Bronchial epithelial cell (primary cell): ENCODE results near the gene ZNF407. TPM values are rescaled to one million over a fixed set of nuclear protein-coding genes. Genes with fewer than 3 reads are reported as not detected.

ENCODE experiments used
- DNase-seq: peaks from one replicate; pipeline ENCODE4 v3.0.0-alpha.2; 2010; ENCODE audit warnings: low read depth
- FAIRE-seq: peaks from 2 replicates; lab custom pipeline; 2011; peaks lifted over from hg19 to GRCh38; lab: Jason Lieb, UNC
- H3K27me3 ChIP-seq: 2 replicates; pipeline ENCODE4 v1.5.1; 2011; ENCODE audit warnings: low read length; ENCODE audit not compliant: control insufficient read depth, insufficient read depth
- H3K36me3 ChIP-seq: 2 replicates; pipeline ENCODE4 v1.5.1; 2011; ENCODE audit warnings: low read length; ENCODE audit not compliant: control insufficient read depth, insufficient read depth
- H3K4me3 ChIP-seq: 2 replicates; pipeline ENCODE4 v1.5.1; 2011; ENCODE audit warnings: mild to moderate bottlenecking, low read depth, low read length, control low read depth
- total RNA-seq: library from RNA; depleted of rRNA; stranded (reverse); fragments of >200 nt; gene quantifications from 2 replicates; pipeline ENCODE4 v1.2.1, GENCODE V29; 2014
- TF ChIP-seq, protein P1 (sequence below): IDR thresholded peaks from 2 replicates; pipeline ENCODE4 v1.5.1; 2011; ENCODE audit warnings: mild to moderate bottlenecking, moderate library complexity, low read length, control low read depth, inconsistent platforms; ENCODE audit not compliant: insufficient read depth, severe bottlenecking

ZNF407 gene
- total RNA-seq, 1 donor from 2014 or later, result 10.0 TPM

DNA sequence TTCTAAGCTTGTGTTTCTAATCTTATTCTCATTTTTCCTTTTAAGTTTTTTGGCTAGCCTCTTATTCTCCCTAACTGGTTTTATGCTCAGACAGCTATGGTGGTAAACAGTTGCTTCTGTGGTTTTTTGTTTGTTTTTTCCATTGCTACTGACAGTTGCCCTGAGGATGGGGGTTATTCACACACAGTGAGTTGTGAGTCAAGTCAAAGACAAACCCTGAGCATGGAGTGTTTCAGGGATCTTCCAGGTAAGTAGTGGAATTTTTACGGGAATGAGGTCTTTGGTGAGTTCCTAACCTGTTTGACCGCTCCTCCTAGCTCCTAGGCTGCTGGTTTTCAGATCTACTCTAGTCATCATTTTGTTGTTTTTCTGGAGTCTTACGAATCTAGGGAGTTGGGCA is 162.8 kb downstream of the ZNF407 start:
- peak; percentile 29 for DNase-seq
- no peaks in the 10 kb centered on the region for H3K36me3 ChIP-seq

DNA sequence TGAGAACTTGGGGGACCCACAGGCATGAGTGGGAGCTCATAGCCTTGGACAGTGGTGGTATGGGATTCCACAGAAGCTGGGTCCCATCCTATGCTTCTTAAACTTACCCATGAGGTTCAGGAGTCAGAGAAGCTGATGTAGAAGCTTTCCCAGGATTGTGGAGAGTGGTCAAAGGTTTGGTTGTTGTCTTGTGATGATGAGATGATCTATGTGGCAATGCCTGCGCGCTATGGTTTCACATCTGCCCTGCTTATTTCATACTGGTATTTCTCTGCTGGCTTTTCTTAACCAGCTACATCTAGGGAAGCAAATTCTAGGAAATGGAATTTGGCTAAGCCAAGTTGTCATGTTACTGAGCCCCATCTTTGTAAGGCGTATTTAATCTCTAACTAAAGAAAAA is 168.6 kb downstream of the ZNF407 start:
- DNase-seq (no peak), FAIRE-seq (no peak)
- TF ChIP-seq, protein P1, sequence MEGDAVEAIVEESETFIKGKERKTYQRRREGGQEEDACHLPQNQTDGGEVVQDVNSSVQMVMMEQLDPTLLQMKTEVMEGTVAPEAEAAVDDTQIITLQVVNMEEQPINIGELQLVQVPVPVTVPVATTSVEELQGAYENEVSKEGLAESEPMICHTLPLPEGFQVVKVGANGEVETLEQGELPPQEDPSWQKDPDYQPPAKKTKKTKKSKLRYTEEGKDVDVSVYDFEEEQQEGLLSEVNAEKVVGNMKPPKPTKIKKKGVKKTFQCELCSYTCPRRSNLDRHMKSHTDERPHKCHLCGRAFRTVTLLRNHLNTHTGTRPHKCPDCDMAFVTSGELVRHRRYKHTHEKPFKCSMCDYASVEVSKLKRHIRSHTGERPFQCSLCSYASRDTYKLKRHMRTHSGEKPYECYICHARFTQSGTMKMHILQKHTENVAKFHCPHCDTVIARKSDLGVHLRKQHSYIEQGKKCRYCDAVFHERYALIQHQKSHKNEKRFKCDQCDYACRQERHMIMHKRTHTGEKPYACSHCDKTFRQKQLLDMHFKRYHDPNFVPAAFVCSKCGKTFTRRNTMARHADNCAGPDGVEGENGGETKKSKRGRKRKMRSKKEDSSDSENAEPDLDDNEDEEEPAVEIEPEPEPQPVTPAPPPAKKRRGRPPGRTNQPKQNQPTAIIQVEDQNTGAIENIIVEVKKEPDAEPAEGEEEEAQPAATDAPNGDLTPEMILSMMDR, result no peak
- Histone ChIP-seq H3K36me3 (no peaks in the 10 kb centered on the region), H3K27me3 (no peaks in the 10 kb centered on the region), H3K4me3 (no peak overlapping the region)

More for the DNA sequence above, 162.8 kb downstream of the ZNF407 start:
- no peaks in the 10 kb centered on the region for H3K27me3 ChIP-seq
- no peak overlapping the region for H3K4me3 ChIP-seq
- no peak for FAIRE-seq
- TF ChIP-seq, protein P1, result no peak

DNA sequence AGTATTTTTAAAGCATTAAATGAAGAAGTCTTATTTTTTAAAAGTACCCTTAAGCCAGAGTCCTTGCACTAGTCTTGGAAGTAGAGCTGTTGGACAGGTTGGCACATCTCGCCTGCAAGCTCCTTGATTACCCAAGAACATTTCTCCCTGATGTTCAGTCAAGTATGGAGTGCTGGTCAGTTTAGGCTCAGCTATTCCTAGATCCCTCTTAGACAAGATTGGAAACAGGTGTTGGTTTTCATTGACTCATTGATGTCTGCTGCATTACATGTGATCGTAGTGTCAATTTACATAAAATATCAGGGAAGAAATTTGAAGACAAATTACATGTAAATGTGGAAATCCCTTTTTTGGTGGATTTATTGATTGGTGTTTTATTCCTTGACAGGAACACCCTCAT is 170.4 kb downstream of the ZNF407 start:
- H3K4me3 ChIP-seq, result no peak overlapping the region
- H3K27me3 ChIP-seq, result no peaks in the 10 kb centered on the region
- DNase-seq (no peak), FAIRE-seq (no peak)
- TF ChIP-seq, protein P1, result no peak
- H3K36me3 ChIP-seq, result no peaks in the 10 kb centered on the region

DNA sequence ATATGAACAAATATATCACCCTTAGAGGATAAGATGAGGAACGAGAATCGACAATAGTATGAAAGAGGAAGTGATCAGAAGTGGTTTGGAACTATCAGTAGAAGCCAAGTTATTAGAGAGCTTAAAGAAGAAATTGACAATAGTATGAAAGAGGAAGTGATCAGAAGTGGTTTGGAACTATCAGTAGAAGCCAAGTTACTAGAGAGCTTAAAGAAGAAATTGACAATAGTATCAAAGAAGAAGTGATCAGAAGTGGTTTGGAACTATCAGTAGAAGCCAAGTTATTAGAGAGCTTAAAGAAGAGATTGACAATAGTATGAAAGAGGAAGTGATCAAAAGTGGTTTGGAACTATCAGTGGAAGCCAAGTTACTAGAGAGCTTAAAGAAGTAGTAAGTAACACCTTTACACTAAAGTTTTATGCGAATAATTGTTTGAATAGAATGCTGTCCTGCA is 175.5 kb downstream of the ZNF407 start:
- DNase-seq (no peak), FAIRE-seq (no peak)
- no peaks in the 10 kb centered on the region for H3K36me3 ChIP-seq
- no peaks in the 10 kb centered on the region for H3K27me3 ChIP-seq
- TF ChIP-seq, protein P1, result no peak
- no peak overlapping the region for H3K4me3 ChIP-seq

DNA sequence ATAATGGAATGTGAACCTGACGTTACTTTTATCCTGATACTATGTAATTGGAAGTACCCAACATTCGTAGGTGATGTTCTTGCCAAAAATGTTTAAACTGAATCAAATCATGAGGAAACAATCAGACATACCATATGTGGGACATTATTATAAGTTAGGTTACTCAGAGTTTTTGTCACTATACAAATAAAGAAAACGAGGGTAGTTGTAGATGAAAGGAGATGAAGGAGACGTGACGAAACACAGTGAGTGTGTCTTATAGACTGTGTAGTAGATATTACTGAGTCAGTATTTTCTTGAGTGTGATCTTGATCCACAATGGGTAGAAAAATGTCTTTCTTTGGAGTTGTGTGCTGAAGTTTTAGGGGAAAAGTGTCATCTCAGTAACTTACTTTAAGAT is 176.8 kb downstream of the ZNF407 start:
- TF ChIP-seq, protein P1, result no peak
- FAIRE-seq (no peak), DNase-seq (no peak)

DNA sequence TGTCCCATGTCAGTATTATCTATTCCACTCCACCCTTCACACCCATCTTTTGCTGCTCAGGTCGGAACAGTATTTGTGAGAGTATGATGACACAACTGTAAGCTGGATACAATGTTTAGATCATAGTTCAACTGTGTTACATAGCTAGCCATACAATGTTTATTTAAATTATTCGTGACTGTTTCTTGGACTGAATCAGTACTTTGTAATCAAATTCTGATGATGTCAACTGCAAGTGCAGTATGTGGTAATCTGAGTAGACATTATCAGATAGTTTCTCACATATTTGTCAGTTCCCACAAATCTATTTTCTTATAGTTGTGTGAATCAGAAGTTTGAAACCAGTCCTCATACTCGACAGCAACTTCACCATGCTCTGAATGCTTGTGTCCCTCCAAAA is 177.6 kb downstream of the ZNF407 start:
- FAIRE-seq (no peak), DNase-seq (peak; percentile 72)
- Histone ChIP-seq H3K4me3 (no peak overlapping the region), H3K27me3 (no peaks in the 10 kb centered on the region), H3K36me3 (no peaks in the 10 kb centered on the region)
- TF ChIP-seq, protein P1, result no peak

More for the DNA sequence above, 176.8 kb downstream of the ZNF407 start:
- H3K36me3 ChIP-seq, result no peaks in the 10 kb centered on the region
- no peaks in the 10 kb centered on the region for H3K27me3 ChIP-seq
- no peak overlapping the region for H3K4me3 ChIP-seq
